HG02571 (cell line): ENCODE measurements around the gene TMEM117.
A peak's percentile ranks its signal among the peaks of the same experiment; 100 is the strongest.

Source experiments
- ATAC-seq: cut with Tn5 transposase; IDR thresholded peaks from one replicate; pipeline ENCODE4 v1.9.1; 2021; ENCODE audit warnings: mild to moderate bottlenecking, moderate library complexity; ENCODE audit not compliant: unreplicated experiment

TMEM117 gene

GRCh38 chr12:43835656-43836474 lies at the start of gene TMEM117:
TSS of gene TMEM117 (plus strand) at chr12:43836081.
- ATAC-seq, result peak; percentile 84

- ATAC-seq, result no peak
Observed at GRCh38 chr12:43786899-43787693, 48.8 kb upstream of the TMEM117 start.

- ATAC-seq, result no peak
Observed at GRCh38 chr12:43789941-43790340, 45.9 kb upstream of the TMEM117 start.

GRCh38 chr12:43795716-43796280 lies 40.1 kb upstream of the TMEM117 start:
- ATAC-seq, result no peak

- no peak for ATAC-seq
Observed at GRCh38 chr12:43797561-43798217, 38.2 kb upstream of the TMEM117 start.

GRCh38 chr12:43805149-43805859 lies 30.6 kb upstream of the TMEM117 start:
- no peak for ATAC-seq

GRCh38 chr12:43805860-43806736 lies 29.8 kb upstream of the TMEM117 start, which contains the start of gene TWF1:
TSS of gene TWF1 (minus strand) at chr12:43806317. CDS start at chr12:43806245, 72 bp downstream.
- peak; percentile 96 for ATAC-seq

- no peak for ATAC-seq
Observed at GRCh38 chr12:43806737-43807072, 29.2 kb upstream of the TMEM117 start.

- ATAC-seq, result no peak
Observed at GRCh38 chr12:43807386-43807785, 28.5 kb upstream of the TMEM117 start.

GRCh38 chr12:43812057-43812456 lies 23.8 kb upstream of the TMEM117 start:
- no peak for ATAC-seq

GRCh38 chr12:43812926-43813325 lies 23.0 kb upstream of the TMEM117 start:
- no peak for ATAC-seq

- ATAC-seq, result no peak
Observed at GRCh38 chr12:43815416-43815815, 20.5 kb upstream of the TMEM117 start.

GRCh38 chr12:43816168-43816567 lies 19.7 kb upstream of the TMEM117 start:
- ATAC-seq, result no peak

GRCh38 chr12:43824207-43824775 lies 11.6 kb upstream of the TMEM117 start:
- no peak for ATAC-seq

- no peak for ATAC-seq
Observed at GRCh38 chr12:43826681-43827080, 9.2 kb upstream of the TMEM117 start.

- ATAC-seq, result no peak
Observed at GRCh38 chr12:43827093-43827492, 8.8 kb upstream of the TMEM117 start.

- ATAC-seq, result no peak
Observed at GRCh38 chr12:43832463-43833168, 3.3 kb upstream of the TMEM117 start.

- ATAC-seq, result peak; percentile 8
Observed at GRCh38 chr12:43835264-43835655, 621 bp upstream of the TMEM117 start.
